ENCODE data around the gene DPPA5.
"Not testable (repeated sequence)": the region's sequence is repeated elsewhere in the genome, so short reads cannot be mapped to it uniquely, and the experiment has no call there.

The DPPA5 gene

GRCh38 chr6:73364121-73364520 lies 10.0 kb upstream of the DPPA5 start:
- no peak for DNase-seq (ENCODE audit: low spot score)

GRCh38 chr6:73363537-73363875 lies 9.4 kb upstream of the DPPA5 start:
- no peak for DNase-seq (ENCODE audit: low spot score)

- no peak for DNase-seq (ENCODE audit: low spot score)
Measured at GRCh38 chr6:73362869-73363536, 8.9 kb upstream of the DPPA5 start.

GRCh38 chr6:73362358-73362757 lies 8.3 kb upstream of the DPPA5 start, which contains the start of gene KHDC3L:
TSS of gene KHDC3L (plus strand) at chr6:73362658. CDS start at chr6:73362730, 72 bp downstream.
- no peak for DNase-seq (ENCODE audit: low spot score)

GRCh38 chr6:73349311-73349710 lies 4.8 kb downstream of the DPPA5 start:
- no peak for DNase-seq (ENCODE audit: low spot score)

GRCh38 chr6:73348550-73349204 lies 5.4 kb downstream of the DPPA5 start:
- DNase-seq (ENCODE audit: low spot score), result no peak

GRCh38 chr6:73343164-73343563 lies 10.9 kb downstream of the DPPA5 start:
- no peak for DNase-seq (ENCODE audit: low spot score)

- DNase-seq (ENCODE audit: low spot score), result no peak
Measured at GRCh38 chr6:73342174-73342573, 11.9 kb downstream of the DPPA5 start.

GRCh38 chr6:73341335-73341734 lies 12.7 kb downstream of the DPPA5 start:
- no peak for DNase-seq (ENCODE audit: low spot score)

- no peak for DNase-seq (ENCODE audit: low spot score)
Measured at GRCh38 chr6:73340048-73340447, 14.0 kb downstream of the DPPA5 start.

GRCh38 chr6:73339340-73339739 lies 14.7 kb downstream of the DPPA5 start:
- no peak for DNase-seq (ENCODE audit: low spot score)

GRCh38 chr6:73329201-73329600 lies 24.9 kb downstream of the DPPA5 start:
- no peak for DNase-seq (ENCODE audit: low spot score)

GRCh38 chr6:73328790-73329189 lies 25.3 kb downstream of the DPPA5 start:
- no peak for DNase-seq (ENCODE audit: low spot score)

GRCh38 chr6:73325656-73326055 lies 28.4 kb downstream of the DPPA5 start:
- no peak for DNase-seq (ENCODE audit: low spot score)

- DNase-seq (ENCODE audit: low spot score), result no peak
Measured at GRCh38 chr6:73323323-73323722, 30.8 kb downstream of the DPPA5 start.

GRCh38 chr6:73314577-73315492 lies 39.2 kb downstream of the DPPA5 start:
- DNase-seq (ENCODE audit: low spot score), result no peak

- DNase-seq (ENCODE audit: low spot score), result not testable (repeated sequence)
Measured at GRCh38 chr6:73310503-73310845, 43.6 kb downstream of the DPPA5 start.

- peak; percentile 37 for DNase-seq (ENCODE audit: low spot score)
Measured at GRCh38 chr6:73309785-73310502, 44.1 kb downstream of the DPPA5 start.

GRCh38 chr6:73309535-73309784 lies 44.6 kb downstream of the DPPA5 start:
- no peak for DNase-seq (ENCODE audit: low spot score)

GRCh38 chr6:73308712-73309534 lies 45.2 kb downstream of the DPPA5 start:
- no peak for DNase-seq (ENCODE audit: low spot score)

- DNase-seq (ENCODE audit: low spot score), result not testable (repeated sequence)
Measured at GRCh38 chr6:73303773-73304172, 50.3 kb downstream of the DPPA5 start.

Measured in CD4-positive, alpha-beta T cell treated with Interleukin-6 at 100 ng/mL for 8 hours (primary cell).